GM18517 (cell line): ENCODE data around the gene MAGED4B.
"Not testable (repeated sequence)": the region's sequence is repeated elsewhere in the genome, so short reads cannot be mapped to it uniquely, and the experiment has no call there.

Experiments
- ATAC-seq: cut with Tn5 transposase; IDR thresholded peaks from one replicate; pipeline ENCODE4 v1.9.1; 2021; ENCODE audit warnings: mild to moderate bottlenecking, moderate library complexity; ENCODE audit not compliant: unreplicated experiment

Gene MAGED4B, protein sequence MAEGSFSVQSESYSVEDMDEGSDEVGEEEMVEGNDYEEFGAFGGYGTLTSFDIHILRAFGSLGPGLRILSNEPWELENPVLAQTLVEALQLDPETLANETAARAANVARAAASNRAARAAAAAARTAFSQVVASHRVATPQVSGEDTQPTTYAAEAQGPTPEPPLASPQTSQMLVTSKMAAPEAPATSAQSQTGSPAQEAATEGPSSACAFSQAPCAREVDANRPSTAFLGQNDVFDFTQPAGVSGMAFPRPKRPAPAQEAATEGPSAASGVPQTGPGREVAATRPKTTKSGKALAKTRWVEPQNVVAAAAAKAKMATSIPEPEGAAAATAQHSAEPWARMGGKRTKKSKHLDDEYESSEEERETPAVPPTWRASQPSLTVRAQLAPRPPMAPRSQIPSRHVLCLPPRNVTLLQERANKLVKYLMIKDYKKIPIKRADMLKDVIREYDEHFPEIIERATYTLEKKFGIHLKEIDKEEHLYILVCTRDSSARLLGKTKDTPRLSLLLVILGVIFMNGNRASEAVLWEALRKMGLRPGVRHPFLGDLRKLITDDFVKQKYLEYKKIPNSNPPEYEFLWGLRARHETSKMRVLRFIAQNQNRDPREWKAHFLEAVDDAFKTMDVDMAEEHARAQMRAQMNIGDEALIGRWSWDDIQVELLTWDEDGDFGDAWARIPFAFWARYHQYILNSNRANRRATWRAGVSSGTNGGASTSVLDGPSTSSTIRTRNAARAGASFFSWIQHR

GRCh38 chrX:52068666-52069640 lies at the start of gene MAGED4B:
MAGED4B (minus strand) TSS chrX:52069183; CDS start chrX:52068172, 1,011 bp downstream.
- ATAC-seq: not testable (repeated sequence)

GRCh38 chrX:52118262-52118661 lies 49.3 kb upstream of the MAGED4B start:
- no peak for ATAC-seq

DNA sequence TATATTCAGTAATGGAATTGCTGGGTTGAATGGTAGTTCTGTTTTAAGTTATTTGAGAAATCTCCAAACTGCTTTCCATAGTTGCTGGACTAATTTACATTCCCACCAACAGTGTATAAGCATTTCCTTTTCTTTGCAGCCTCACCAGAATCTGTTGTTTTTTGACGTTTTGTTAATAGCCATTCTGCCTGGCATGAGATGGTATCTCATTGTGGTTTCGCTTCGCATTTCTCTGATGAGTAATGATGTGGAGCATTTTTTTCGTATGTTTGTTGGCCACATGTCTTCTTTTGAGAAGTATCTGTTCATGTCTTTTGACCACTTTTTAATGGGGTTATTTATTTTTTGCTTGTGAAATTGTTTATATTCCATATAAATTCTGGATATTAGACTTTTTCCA lies 13.6 kb upstream of the MAGED4B start:
- no peak for ATAC-seq

DNA sequence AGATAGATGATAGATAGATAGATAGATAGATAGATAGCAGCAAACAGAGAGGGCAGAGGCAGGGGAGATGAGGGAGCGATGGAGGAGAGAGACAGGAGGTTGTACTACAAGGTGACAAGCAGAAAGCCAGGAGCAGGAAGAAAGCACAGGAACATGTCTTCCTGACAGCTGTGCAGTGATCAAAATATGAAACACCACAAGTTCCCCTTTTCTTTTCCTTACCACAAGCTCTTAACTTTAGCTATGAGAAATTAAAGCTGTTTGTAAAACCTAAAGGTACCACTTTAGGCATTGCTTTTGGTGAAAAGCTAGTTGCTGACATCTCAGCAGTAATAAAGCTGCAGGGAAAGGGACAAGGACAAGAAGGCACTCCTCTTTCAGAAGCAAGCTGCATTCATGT lies 9.1 kb upstream of the MAGED4B start:
- ATAC-seq: no peak

- not testable (repeated sequence) for ATAC-seq
Observed at GRCh38 chrX:52042288-52042687, 26.7 kb downstream of the MAGED4B start.

DNA sequence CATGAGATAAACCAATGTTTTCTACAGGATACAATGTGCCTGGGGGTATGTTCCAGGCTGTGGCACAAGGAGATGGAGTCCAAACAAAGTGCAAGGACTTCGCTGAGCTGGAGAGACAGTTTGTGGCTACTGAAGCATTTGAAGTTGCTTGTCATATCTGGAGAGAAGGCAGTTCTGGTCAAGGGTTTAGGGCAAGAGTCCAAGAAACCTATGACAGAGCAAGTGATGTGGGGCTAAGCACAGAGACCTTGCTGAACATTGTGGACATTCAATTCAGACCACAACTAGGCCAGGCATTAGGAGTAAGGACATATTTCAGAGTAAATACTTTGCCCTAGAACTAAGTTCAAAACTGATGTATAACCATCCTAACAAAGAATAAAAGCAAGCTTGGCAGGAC lies 34.8 kb downstream of the MAGED4B start:
- no peak for ATAC-seq

GRCh38 chrX:52031371-52031770 lies 37.6 kb downstream of the MAGED4B start:
- no peak for ATAC-seq

DNA sequence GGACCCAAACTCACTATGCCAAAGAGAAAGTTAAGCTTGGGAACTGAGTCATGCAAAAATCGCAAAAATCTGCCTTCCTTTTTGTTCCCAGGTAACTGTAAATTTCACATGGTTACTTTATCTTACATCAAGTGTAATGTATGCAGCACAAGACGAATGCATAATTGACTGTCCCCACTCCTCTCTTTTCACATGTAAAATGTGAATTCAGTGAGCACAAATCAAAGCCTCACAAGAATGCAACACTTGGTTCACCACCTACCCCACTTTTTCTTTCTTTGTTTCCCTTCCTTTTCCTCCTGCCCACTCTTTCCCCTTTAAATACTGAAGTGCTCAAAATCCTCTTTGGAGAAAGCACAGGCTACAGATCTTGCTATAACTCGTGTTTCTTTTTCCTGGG lies 53.2 kb downstream of the MAGED4B start:
- no peak for ATAC-seq
